Activated T-cell treated with anti-CD3 and anti-CD28 coated beads for 48 hours (primary cell): ENCODE data around the gene TFAP2E.
"Not testable (repeated sequence)": the region's sequence is repeated elsewhere in the genome, so short reads cannot be mapped to it uniquely, and the experiment has no call there.

Experiments used
- DNase-seq: peaks from one replicate; pipeline ENCODE4 v3.0.0-alpha.2; 2020; ENCODE audit warnings: low read depth

The TFAP2E gene

DNA sequence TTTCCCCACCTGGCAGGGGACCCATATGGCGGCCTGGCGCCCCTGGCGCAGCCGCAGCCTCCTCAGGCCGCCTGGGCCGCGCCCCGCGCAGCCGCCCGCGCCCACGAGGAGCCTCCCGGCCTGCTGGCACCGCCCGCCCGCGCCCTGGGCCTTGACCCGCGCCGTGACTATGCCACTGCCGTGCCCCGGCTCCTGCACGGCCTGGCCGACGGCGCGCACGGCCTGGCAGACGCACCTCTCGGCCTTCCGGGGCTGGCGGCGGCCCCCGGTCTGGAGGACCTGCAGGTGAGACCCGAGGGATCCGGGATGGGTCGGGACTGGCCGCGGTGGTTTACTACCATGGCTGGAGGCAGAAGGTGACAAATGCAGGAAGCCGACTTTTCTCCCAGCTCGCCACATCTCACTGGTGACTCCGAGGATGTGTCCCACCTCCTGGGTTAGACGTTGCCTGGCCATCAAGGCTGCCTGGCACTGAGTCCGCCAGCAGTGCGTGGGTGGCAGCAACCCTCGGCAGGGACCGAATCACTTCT, 1.1 kb downstream of the TFAP2E start:
- no peak for DNase-seq

DNA sequence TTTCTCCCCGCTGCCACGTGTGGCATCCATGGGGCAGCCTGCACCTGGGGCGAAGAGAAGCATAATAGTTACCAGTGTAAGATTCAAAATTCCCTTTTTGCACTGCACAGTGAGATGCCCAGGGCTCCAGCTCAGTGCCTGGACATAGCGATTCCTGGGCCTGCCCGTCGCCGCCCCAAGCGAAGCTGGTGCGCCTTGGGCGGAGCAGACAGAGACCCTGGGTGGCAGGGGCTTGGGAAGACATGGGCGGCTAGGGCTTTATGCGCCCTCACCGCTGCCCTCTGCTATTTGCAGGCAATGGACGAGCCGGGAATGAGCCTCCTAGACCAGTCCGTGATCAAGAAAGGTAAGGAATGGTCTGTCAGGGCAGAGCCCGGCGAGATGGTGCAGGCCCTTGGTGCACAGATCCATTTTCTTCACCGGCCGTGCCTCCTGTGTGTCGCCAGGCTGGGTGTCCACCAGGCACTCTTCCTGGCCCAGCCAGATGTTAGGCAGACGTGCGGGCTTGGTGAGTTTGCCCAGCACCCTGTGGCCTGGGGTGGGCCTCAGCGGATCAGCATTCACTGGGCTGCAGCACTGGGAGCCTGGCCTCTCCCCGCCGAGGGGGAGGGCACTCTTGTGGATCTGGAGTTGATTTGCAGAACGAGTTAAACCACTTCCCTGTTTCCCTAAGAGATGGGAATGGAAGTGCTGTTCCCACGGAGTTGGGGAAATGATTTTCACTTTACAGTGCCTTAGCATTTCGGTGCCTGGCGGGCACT, 1.7 kb downstream of the TFAP2E start:
- DNase-seq: no peak

DNA sequence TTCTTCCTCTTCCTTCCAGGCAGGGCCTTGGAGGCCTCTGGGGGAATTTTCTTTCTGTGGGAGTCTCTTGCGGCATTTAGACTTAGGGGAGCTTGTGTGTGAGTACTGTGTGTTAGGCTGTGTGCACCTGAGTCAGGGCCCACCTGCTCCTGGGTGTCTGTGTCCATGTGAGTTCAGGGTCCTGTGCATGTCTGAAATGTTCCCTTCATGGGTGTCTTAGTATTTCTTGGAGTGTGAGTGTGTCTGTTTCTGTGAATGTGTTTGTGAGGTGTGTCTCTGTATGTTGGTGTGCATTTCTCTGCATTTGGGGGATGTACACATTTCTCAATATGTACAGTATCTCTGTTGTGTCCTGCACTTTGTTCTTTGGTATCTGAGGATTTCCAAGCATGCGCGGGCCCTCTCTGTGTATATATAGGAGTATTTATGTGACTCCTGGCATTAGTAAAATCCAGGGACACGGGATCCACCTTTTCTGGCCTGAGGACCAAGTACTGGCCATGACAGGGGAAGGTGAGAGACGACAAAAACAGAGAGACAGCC, 2.4 kb downstream of the TFAP2E start:
- no peak for DNase-seq

DNA sequence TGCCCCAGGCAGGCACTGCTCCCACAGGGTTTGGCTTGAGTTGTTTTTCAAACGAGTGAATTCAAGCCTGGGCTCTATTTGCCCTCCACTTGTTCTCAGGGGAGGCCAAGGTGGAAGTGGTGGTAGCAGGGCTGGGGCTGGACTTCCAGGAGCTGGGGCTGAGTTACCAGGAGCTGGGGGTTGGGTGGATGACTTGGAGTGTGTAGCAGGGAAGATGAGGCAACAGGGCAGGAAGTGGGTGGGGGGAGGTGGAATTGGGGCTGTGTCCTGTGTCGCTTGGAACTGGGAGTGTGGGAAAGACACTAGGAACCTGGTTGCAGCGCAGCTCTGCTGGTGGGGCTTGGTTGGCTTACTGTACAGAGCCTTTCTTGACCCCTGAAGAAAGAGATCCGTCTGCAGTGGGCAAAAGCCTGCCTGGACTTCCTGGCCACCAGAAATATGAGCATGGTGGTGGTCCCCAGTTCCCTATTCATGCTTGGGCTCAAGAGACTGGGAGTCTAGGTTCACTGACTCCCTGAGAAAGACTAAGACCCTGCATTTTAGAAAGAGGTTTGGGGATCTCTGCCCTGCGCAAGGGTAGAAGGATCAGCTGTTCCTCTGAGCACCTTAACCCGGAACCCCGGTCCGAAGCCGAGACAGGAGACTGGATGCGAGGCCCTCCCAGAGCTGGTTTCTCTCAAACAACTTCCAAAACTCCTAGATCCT, 3.1 kb downstream of the TFAP2E start:
- no peak for DNase-seq

DNA sequence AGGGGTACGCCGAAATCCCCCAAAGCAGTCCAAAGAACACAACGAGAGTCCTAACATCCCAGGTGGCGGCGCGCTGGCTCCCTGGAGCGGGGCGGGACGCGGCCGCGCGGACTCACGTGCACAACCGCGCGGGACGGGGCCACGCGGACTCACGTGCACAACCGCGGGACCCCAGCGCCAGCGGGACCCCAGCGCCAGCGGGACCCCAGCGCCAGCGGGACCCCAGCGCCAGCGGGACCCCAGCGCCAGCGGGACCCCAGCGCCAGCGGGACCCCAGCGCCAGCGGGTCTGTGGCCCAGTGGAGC, 3.6 kb downstream of the TFAP2E start:
- not testable (repeated sequence) for DNase-seq

DNA sequence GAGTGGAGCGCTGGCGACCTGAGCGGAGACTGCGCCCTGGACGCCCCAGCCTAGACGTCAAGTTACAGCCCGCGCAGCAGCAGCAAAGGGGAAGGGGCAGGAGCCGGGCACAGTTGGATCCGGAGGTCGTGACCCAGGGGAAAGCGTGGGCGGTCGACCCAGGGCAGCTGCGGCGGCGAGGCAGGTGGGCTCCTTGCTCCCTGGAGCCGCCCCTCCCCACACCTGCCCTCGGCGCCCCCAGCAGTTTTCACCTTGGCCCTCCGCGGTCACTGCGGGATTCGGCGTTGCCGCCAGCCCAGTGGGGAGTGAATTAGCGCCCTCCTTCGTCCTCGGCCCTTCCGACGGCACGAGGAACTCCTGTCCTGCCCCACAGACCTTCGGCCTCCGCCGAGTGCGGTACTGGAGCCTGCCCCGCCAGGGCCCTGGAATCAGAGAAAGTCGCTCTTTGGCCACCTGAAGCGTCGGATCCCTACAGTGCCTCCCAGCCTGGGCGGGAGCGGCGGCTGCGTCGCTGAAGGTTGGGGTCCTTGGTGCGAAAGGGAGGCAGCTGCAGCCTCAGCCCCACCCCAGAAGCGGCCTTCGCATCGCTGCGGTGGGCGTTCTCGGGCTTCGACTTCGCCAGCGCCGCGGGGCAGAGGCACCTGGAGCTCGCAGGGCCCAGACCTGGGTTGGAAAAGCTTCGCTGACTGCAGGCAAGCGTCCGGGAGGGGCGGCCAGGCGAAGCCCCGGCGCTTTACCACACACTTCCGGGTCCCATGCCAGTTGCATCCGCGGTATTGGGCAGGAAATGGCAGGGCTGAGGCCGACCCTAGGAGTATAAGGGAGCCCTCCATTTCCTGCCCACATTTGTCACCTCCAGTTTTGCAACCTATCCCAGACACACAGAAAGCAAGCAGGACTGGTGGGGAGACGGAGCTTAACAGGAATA, 4.2 kb downstream of the TFAP2E start:
- peak; percentile 41 for DNase-seq

DNA sequence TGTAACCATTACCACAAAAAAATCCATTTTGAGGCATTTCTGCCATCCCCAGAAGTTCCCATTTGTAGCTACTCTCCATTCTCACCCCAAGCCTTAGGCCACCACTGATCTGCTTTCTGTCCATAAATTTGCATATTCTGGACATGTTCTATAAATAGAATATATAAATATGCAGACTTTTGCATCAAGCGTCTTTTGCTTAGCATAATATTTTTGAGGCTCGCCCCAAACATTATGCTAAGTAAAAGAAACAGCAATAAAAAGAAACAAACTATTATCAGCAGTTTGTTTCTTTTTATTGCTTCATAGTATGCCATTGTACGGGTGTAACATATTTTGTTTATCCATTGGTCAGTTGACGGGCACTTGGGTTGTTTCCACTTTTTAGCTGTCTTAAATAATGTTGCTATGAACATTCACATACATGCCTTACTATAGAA, 7.9 kb downstream of the TFAP2E start:
- DNase-seq: no peak

DNA sequence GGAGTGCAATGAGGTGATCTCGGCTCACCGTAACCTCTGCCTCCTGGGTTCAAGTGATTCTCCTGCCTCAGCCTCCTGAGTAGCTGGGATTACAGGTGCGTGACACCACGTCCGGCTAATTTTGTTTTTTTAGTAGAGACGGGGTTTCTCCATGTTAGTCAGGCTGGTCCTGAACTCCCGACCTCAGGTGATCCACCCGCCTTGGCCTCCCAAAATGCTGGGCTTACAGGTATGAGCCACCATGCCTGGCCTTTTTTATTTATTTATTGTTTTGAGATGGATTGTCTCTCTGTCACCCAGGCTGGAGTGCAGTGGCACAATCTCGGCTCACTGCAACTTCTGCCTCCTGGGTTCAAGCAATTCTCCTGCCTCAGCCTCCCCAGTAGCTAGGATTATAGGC, 8.5 kb downstream of the TFAP2E start:
- DNase-seq: not testable (repeated sequence)

DNA sequence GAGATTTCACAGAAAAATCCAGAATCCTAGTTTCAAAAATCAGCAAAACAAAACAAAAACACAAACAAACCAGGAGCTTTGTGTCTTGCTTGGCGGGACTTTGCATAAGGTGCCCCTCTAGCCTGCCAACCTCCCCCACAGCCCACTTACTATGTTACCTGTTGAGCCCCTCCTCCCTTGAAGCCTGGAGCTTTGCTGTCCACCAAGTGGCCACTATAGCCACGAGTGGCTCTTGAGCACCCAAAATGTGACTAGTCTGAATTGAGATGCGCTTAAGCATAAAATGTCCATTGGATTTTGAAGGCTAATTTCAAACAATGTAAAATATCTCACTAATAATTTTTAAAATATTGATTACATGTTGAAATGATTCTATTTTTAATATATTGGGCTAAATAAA, 12.2 kb downstream of the TFAP2E start:
- no peak for DNase-seq

DNA sequence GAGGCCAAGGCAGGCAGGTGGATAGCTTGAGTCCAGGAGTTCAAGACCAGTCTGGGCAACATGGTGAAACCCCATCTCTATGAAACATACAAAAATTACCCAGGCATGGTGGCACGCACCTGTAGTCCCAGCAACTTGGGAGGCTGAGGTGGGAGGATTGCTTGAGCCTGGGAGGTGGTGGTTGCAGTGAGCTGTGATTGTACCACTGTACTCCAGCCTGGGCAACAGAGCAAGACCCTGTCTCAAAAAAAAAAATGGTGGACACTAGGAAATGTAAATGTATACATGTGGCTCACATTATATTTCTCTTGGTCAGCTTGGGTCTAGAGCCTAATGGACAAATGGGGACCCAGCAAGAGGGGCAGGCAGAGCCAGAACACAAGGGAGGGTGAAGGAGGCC, 12.7 kb downstream of the TFAP2E start:
- not testable (repeated sequence) for DNase-seq

DNA sequence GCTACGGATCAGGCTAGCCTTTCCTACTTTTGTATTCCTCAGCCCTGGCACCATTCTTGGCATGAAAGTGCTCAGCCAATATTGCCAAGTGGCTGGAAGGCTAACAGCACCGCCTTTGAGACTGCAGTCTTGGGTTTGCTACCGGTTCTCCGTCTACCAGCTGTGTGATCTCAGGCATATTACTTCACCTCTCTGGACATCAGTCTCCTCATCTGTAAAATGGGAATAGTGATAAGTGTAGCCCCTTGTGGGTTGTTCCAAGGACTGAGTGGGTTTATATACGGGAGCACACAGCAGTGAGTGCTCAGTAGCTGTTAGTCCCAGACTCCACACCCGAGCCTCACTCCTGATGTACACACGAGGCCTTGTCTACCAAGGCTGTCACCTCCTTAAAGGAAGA, 13.7 kb downstream of the TFAP2E start:
- DNase-seq: no peak

DNA sequence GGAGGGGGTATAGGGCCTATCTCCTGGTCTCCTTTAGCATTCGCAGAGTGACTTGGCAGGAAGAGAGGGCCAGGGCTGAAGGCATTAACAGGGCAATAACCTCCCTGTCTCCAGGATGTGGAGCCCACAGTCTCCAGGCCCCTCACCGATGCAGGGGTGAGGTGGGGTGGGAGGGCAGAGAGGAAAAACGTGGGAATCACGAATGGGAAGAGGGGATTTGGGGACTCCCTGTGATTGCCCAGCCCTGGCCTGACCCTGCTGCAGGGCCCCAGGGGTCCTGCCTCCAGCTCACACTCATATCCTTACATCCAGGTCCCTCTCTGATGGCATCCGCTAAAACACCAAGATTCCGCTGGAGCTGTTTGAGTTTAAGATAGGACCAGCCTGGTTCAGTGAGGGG, 14.6 kb downstream of the TFAP2E start:
- no peak for DNase-seq

DNA sequence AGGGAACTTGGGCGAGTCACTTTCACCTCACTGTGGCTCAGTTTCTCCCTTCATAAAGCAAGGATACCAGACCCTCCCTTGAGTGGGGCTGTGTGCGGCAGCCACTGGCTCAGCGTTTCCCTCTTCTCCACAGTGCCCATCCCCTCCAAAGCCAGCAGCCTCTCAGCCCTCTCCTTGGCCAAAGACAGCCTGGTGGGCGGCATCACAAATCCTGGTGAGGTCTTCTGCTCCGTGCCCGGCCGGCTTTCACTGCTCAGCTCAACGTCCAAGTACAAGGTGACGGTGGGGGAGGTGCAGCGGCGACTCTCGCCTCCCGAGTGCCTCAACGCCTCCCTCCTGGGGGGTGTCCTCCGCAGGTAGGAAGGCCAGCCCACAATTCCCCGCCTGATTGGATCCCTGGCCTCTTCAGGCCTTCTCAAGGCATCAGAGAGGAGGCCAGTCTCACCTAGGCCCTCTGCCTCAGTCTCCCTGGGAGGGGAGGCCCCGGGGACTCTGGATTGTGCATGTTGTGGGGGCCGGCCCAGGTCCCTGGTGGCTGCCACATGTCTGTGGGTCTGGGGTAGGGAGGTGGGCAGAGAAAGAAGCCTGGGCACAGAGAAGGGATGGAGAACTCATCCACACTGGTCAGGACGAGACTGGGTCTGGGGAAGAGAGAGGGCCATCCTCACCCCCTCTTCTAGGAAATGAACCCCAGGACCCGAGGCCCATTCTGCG, 15.2 kb downstream of the TFAP2E start:
- no peak for DNase-seq

DNA sequence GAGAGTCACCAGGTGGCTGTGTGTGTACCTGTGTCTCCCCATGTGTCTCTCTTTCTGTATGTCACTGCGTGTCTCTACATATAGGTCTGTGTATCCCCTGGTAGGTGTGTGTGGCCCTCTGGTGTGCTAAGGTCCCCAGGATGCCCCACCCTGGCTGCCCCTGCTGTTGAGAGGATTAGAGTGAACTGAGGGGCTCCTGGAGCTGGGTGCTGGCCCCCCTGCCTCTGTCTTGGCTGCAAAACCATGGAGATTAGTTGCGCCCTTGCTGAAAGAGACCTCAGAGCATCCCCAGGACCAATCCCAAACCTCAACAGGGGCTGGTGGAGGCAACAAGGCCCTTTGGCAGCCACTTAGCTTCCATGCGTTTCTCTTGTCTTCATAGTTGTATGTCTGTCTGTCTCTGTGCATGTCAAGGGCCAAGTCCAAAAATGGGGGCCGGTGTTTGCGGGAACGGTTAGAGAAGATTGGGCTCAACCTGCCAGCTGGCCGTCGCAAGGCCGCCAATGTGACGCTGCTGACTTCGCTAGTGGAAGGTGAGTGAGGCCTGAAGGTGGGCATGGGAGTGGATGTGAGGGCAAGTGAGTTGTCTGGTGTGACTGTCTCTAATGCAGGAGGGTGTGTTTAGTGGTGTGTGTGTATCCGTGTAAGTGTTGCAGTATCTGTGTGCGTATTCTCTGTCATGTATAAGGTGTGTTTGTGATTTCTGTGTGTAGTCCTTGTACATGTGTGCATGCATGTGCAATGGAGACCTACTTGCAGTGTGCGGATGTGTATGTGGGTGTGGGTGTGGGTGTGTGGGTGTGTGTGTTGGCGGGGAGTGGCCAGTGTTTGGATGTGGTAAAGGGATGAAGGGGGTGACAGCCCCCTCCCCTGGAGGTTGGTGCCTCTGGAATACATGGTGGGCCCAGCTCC, 16.7 kb downstream of the TFAP2E start:
- no peak for DNase-seq

DNA sequence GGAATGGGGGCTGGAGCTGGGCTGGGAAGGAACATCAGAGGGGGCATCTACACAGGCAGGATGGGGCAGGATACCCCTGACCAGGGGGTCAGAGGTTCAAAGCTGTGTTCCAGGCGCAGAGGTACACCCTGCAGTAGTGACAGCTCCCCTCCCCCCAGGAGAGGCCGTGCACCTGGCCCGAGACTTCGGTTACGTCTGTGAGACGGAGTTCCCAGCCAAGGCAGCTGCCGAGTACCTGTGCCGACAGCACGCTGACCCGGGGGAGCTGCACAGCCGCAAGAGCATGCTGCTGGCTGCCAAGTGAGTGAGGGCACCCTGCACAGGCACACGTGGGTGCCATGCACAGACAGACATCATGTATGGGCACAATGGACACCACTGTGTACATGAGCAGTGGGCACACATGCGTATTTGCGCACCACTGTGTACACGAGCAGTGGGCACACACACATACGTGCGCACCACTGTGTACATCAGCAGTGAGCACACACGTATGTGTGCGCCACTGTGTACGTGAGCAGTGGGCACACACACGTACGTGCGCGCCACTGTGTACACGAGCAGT, 17.4 kb downstream of the TFAP2E start:
- no peak for DNase-seq

DNA sequence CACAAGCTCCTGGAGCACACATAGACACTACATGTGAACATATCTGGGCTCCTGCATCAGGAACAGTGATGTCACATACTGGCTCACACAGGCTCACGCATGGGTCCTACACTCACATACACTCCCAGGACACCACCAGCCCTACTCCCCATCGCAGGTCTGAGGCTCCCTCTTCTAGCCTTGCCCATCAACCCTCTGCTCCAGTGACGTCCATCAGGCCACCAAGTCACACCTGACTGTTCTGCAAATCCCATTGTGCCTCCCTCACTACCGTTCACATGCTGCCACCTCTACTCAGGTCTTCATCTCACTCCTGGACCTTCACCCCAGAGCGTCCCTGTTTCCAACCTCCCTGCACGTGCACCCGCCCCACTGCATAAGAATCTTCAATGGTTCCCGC, 18.1 kb downstream of the TFAP2E start:
- DNase-seq: no peak

DNA sequence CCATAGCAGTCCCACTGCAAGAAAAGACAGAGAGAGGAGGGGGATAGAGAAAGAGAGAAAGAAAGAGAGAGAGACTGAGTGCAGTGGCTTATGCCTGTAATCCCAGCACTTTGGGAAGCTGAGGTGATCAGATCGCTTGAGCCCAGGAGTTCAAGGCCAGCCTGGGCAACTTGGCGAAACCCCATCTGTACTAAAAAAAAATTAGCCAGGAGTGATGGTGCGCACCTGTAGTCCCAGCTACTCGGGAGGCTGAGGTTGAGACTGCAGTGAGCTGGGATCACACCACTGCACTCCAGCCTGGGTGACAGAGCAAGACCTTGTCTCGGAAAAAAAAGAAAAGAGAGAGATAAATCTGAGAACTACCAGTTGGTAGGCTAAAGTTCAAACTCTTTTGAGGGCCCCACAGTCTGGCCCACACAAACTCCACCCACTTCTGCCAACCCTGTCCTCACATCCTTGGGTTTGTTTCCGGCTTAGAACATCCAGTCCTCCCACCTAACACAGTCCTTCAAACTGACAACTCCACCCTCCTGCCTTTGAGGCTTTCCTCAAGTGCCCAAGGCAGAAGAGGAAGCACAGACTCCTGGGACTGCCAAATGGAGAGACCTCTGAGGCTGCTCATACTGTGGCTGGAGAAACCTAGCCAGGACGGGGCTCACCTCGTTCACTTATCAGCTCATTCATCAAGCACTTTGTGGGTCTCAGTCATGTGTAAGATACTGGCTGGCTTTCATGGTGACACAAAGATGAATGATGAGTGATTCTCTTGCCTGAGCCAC, 20.1 kb downstream of the TFAP2E start:
- no peak for DNase-seq

DNA sequence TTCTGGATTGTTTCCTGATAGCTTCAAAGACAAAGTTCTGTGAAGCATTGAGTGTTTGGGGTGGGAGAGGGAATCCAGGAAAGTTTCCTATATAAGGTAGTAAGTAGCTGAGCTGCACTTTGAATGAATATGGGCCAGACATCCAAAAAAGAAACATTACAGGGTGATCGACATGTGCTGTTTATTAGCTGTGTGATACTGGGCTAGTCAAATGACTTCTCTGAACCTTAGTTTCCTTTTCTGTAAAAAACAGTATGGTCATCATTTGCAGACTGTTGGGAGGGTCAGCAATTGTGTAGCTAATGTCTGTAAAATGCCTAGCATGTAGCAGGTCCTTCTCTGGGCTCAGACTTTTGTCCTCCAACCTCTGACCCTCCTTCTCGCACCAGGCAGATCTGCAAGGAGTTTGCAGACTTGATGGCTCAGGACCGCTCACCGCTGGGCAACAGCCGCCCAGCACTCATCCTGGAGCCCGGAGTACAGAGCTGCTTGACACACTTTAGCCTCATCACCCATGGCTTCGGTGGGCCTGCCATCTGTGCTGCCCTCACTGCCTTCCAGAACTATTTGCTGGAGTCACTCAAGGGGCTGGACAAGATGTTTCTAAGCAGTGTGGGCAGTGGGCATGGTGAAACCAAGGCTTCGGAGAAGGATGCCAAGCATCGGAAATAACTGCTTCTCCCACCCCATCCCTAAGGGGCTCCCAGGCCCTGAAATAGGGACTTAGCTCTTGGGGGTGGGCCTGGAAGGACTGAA, 21.1 kb downstream of the TFAP2E start:
- no peak for DNase-seq

DNA sequence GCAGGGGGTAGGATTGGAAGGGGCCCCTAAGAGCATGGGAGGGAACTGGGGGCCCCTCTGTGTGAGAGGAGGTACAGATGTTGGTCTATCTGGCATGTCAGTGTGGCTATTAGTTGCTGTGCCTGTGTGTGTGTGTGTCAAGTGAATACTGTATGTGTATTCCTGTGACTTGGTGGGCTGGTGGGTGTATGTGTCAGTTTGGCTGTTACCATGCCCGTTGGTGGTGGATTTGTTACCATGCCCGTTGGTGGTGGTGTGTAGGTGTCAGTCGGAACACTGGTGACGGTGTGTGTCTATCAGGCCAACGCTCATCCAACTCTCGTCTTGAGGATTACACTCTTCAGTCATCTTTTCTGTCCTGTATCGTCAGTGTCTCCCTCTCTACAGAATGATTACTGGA, 22.6 kb downstream of the TFAP2E start:
- DNase-seq: no peak
